HG02678 (cell line): ENCODE results near the gene ASCL1.

Source experiments
- ATAC-seq: cut with Tn5 transposase; IDR thresholded peaks from one replicate; pipeline ENCODE4 v1.9.1; 2021; ENCODE audit warnings: mild to moderate bottlenecking, moderate library complexity; ENCODE audit not compliant: unreplicated experiment

Gene ASCL1

GRCh38 chr12:102950950-102951619 lies 6.4 kb upstream of the ASCL1 start:
- ATAC-seq: no peak

- no peak for ATAC-seq
These were observed 5.6 kb upstream of the ASCL1 start for GRCh38 chr12:102951841-102952240.

DNA sequence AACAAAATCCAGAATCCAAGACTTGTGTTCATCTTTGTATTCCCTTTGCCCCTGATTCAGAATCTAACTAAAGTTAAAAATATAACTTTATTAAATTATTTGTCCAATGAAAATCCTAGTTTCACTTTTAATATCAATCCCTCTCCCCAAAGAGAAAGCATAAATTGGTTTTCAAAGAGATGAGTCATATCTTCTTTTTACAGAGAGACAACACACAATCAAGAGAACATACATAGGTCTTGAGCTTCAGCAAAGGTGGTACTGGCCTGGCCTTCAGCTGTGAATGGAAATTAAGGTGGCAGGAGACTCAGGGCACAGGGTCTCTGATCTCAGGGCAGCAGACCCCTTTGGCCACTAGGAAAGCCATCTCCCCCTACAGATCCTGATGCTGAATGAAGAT lies 4.3 kb upstream of the ASCL1 start:
- ATAC-seq: no peak

GRCh38 chr12:102954134-102954533 lies 3.3 kb upstream of the ASCL1 start:
- no peak for ATAC-seq

GRCh38 chr12:102955926-102956737 lies 1.3 kb upstream of the ASCL1 start:
- ATAC-seq: no peak

DNA sequence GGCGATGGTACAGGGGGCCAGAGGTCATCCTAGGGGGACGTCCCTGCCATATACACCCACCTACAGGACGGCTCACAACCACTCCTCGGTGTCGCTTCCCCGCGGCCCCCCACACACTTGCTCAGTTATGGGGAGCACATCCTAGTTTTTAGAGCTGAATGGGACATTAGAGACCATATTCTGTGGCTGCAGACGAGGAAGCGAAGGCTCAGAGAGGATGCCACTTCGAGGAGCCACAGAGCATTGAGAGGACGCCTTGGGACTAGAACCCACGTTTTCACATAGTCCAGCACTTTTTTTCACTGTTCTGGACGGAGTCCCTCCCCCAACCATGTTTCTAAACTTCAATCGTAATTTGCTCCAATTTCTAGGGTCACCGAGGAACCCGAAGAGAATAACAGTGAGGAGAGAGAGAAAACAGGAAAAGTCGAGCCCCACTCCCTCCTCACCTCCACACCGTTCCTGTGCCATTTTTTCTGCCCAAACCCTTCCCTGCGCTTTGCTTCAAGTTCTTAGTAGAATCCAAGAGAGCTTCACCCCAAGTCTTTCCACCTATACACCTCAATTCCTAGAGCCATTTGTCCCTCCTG lies 641 bp upstream of the ASCL1 start:
- ATAC-seq: no peak

DNA sequence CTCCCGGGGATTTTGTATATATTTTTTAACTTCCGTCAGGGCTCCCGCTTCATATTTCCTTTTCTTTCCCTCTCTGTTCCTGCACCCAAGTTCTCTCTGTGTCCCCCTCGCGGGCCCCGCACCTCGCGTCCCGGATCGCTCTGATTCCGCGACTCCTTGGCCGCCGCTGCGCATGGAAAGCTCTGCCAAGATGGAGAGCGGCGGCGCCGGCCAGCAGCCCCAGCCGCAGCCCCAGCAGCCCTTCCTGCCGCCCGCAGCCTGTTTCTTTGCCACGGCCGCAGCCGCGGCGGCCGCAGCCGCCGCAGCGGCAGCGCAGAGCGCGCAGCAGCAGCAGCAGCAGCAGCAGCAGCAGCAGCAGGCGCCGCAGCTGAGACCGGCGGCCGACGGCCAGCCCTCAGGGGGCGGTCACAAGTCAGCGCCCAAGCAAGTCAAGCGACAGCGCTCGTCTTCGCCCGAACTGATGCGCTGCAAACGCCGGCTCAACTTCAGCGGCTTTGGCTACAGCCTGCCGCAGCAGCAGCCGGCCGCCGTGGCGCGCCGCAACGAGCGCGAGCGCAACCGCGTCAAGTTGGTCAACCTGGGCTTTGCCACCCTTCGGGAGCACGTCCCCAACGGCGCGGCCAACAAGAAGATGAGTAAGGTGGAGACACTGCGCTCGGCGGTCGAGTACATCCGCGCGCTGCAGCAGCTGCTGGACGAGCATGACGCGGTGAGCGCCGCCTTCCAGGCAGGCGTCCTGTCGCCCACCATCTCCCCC lies 777 bp downstream of the ASCL1 start:
- peak; percentile 52 for ATAC-seq

DNA sequence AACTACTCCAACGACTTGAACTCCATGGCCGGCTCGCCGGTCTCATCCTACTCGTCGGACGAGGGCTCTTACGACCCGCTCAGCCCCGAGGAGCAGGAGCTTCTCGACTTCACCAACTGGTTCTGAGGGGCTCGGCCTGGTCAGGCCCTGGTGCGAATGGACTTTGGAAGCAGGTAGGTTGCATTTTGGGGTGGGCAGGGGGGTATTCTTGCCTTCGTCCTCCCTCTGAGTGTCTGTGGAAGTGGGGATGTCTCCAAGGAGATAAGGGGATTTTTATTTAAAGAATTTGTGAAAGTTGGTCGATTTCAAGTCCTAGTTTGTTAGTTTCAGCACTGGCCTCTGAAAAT lies 1.3 kb downstream of the ASCL1 start:
- ATAC-seq: no peak

GRCh38 chr12:102959391-102959790 lies 1.9 kb downstream of the ASCL1 start:
- no peak for ATAC-seq

DNA sequence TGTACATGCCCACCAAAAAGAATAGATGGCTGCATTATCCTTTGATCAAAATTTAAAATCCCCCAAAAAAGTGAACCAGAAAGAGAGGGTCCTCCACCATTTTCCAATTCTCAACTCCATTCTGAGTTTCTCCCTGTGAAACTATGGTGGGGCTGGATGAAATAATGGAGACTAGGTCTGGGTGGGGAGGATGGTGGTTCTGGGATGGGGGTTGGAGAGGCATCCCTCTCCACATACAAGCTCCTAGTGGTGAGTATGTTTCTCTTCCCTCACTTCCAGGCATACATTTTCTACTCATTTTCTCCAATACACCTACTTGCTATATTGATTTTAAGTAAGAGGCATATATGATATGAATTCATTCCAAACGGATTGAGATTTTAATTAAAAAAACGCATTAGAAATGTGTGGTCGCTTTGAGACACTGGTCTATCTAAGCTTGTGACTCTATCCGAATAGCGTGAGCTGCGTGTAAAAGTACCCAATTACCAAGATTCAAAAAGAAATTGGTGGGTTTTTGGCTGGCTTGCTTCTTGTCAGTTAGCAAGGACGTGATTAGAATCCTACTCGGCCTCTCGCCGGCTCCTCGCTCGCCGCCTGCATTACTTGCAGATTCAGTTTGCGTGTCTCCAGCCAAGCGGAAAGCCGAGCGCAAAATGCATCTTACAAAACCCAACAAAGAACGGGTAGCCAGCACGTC lies 3.4 kb downstream of the ASCL1 start:
- ATAC-seq: no peak

- ATAC-seq: no peak
These were observed 4.0 kb downstream of the ASCL1 start for GRCh38 chr12:102961466-102961855.

- ATAC-seq: no peak
These were observed 5.1 kb downstream of the ASCL1 start for GRCh38 chr12:102962532-102962931.

GRCh38 chr12:102962986-102963385 lies 5.5 kb downstream of the ASCL1 start:
- no peak for ATAC-seq

DNA sequence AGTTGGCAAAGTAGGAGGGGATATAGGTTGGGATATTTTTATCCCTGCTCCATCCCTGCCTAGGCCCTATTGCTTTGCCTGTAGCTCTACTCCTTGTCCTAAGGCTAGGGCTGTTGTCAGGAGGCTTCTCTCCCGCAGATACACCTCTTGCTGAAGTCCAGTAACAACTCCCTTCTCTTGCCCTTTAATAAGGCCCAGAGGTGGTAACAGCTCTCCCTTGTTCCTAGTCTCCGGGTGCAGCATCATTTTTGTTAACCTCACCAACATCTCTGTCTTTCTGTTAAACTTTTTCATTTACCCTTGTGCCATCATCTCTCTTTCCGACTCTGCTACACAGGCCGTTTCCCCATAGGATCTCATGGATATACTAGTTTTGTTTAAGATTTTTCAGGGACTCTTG lies 6.3 kb downstream of the ASCL1 start:
- ATAC-seq: no peak

DNA sequence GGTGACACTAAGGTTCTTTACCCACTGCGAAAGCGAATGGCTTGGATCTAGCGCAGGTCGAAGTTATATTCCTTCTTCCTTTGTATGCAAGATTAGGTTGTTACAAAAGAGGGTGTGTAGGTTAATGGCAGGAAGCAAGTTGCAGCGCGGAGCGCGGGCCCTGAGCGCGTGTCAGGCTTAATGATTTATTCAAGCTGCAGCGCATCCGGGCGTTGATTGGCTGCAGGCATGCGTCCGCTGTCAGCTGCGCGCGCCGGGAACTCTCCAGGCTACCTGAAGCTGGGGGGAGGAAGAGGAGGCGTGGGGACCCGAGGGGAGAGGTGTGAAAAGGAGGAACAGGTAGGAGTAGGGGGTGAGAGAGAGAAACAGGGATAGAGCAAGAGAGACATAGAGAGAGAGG lies 7.4 kb downstream of the ASCL1 start:
- peak; percentile 68 for ATAC-seq

- peak; percentile 51 for ATAC-seq
These were observed 8.0 kb downstream of the ASCL1 start for GRCh38 chr12:102965281-102966155.

- ATAC-seq: no peak
These were observed 8.9 kb downstream of the ASCL1 start for GRCh38 chr12:102966200-102966863.

DNA sequence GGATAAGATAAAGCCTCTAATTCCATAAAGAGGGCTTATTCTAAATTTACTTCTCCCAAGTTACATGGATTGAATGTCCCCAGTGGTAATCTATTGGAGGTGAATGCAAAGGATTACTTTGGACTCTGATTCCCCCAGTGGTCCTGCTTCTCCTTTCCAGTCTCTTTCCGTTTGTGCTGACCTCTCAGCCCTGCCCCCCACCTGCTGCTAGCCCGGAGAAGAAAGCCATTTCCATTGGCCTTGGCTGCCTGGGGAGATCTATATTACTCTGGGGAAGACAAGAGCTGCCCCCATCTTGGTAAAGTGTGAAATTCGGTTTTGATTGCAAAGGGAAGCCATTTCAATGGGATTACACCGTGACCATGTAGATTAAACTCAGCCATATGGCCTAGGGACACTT lies 13.3 kb downstream of the ASCL1 start:
- no peak for ATAC-seq

DNA sequence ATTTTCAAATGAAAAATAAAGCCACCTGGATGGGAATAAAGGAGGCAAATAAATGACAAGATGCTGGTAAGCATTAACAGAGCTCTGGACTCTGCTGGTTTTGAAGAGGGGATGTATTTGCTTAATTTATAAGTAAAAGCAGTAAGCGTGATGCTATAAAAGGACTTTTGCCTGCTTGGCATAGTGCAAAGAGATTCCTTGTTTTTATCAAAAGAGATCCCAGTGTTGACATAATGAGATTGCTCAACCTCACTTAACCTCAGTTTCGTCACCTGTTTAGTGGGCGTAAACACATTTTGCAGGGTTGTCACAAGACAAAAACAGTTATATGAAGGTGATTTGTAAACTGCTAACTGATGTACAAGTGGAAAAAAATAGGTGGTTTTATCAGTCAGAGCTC lies 13.8 kb downstream of the ASCL1 start:
- no peak for ATAC-seq
